CD4-positive, alpha-beta T cell treated with Interleukin-21 for 1 hour (primary cell): Measurements from ENCODE around the gene ZBTB8A.
A peak's percentile ranks its signal among the peaks of the same experiment; 100 is the strongest.
"Not testable (repeated sequence)": the region's sequence is repeated elsewhere in the genome, so short reads cannot be mapped to it uniquely, and the experiment has no call there.

Experiments
- DNase-seq: peaks from one replicate; pipeline ENCODE4 v3.0.0-alpha.2; 2020

ZBTB8A gene

DNA sequence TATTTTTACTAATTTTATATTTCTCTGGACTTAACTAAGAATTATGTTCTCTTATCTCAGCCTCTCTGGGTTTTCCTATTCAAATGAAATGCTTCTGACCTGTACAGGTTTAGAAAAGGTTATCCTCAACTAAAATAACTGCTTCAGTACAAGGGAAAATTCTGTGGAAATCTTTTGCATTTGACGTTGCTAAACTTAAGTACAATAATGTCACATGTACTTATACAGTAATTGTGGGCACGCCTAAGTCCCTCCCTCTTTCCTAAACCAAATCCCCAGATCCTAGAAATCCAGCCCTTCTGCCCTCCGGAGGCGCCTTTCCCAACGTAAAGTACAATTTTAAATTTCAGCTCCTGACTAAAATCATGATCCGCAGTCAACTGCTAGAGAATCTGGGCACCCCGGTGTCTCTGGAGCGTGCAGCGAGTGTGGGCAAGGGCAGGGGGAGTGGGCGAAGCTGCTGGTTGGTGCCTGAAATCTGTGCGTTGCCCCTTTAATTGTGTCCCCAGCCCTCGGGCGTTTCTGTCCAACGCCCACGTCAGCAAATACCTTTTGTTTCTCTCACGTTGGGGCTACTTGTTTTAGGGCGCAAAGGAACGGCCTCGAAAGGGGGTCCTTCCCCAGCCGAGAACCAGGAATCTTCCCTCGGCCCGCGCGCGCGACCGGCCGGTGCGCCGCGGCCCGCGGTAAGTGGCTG is at the start of gene ZBTB8A:
TSS of gene ZBTB8A (plus strand) at position 541 of the 697 bp plus-strand sequence. CDS start 53,505 bp downstream, outside the sequence.
- no peak for DNase-seq

DNA sequence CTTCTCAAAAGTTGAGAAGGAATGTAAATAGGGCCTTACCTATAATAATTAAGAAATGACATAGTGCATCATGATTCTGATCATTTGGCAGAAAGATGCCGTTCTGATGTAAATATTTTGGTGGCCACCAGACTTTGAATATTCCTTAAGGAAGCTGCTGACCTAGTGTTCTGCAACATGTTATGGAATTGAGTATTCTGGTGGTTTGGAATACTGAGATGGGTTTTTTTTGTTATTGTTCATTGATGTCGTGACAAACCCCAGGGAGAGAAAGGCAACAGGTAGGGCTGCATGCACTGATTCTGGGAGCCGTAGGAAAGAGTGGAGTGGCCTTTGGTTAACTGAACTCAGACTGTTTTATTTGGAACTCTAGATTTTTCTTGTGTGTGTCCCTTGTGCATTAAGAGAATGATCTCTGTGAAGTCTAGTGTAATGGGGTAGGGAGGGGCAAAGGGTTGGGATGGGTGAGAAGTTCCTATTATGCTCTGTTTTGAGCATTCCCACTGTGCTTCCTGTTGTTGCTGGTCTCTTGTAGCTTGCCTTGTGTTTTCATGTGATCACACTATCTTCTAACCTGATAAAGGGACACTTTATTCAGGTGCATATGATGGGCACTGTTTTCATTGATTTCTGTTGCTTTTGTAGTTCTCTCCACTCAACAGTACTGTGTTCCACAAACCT is 49.3 kb upstream of the ZBTB8A start:
- DNase-seq, result no peak

DNA sequence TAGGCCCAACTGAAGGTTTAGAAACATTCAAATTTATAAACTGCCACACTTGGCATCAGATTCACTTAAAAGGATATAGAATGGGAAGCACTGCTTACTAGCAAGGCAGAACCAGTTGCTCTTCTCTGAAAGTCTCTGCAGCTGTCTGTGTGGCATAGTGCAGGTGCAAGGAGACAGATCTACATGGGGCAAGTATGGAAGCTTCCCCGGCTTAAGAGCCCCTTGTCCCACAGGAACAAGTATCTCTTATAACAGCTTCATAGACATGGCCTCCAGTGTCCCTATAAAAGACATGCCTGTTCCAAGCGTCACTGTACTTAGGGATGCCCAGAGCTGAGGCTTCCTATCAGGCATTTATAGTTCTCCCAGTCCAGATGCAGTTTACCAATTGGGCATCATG is 47.8 kb upstream of the ZBTB8A start:
- DNase-seq, result no peak

DNA sequence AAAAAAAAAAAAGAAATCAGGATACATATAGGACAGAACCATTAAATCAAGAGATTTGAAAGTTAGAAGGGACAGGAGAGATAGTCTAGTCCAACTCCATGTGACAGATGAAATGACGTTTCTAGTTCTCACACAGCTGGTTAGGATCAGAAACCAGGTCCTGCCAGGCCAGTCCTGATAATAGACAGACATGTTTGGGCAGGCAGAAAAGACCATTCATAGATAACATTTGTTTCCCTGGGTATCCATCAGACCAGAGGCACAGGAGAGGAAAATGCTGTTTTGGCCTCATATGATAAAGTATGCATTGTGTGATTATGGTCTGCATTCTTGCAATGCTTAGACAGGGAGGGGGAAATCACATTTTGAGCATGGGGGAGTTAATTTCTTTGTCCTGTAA is 45.0 kb upstream of the ZBTB8A start:
- no peak for DNase-seq

DNA sequence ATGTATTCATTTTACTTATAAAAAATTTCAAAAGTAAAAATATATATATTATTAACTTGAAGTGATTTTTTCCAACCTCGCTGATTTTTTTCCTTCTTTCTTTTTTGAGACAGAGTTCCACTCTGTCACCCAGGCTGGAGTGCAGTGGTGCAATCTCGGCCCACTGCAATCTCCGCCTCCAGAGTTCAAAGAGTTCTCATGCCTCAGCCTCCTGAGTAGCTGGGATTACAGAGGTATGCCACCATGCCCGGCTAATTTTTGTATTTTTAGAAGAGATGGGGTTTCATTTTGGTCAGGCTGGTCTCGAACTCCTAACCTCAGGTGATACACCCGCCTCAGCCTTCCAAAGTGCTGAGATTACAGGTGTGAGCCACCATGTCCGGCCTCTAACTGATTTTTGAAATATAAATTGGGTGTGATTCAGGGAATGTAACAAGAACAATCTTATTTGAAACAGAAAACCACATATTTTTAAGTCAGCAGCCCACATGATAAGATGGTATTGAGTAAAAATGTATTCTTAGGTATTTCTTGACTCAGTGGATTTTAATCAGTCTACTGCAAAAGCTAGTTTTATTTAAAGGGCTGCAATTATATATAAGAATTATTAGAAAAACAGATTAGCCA is 44.4 kb upstream of the ZBTB8A start:
- no peak for DNase-seq

DNA sequence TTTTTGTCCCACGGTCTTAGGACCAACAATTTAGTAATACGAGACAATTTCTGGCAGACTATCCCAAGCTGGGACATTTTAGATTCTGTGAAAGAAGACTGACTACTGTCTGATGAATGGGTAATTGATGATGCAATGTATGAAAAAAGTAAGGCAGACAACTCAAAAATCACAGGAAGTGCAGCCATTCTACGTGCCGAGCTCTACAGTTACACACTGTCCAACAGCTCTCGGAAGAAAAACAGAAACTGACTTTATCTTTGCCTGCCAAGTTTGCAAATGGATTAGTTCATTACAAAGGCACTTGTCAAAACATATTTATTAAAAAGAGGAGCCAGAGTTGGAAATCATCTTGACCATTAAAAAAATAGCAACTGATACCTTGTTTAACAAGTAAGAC is 43.1 kb upstream of the ZBTB8A start:
- no peak for DNase-seq

DNA sequence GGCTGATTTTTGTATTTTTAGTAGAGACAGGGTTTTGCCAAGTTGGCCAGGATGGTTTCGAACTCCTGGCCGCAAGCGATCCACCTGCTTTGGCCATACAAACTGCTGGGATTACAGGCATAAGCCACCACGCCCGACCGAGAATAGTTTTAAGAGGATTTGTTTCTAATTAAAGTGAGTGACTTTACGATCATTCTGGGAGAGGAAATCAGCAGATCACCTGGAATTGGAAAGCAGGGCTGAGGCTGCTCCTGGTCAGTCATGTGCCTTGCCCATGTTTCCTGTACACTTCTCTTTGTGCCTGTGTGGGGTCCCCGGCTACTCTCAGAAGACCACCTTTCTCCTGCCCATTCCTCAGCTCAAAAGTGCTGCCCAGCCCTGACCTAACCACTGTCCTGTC is 40.5 kb upstream of the ZBTB8A start:
- no peak for DNase-seq

DNA sequence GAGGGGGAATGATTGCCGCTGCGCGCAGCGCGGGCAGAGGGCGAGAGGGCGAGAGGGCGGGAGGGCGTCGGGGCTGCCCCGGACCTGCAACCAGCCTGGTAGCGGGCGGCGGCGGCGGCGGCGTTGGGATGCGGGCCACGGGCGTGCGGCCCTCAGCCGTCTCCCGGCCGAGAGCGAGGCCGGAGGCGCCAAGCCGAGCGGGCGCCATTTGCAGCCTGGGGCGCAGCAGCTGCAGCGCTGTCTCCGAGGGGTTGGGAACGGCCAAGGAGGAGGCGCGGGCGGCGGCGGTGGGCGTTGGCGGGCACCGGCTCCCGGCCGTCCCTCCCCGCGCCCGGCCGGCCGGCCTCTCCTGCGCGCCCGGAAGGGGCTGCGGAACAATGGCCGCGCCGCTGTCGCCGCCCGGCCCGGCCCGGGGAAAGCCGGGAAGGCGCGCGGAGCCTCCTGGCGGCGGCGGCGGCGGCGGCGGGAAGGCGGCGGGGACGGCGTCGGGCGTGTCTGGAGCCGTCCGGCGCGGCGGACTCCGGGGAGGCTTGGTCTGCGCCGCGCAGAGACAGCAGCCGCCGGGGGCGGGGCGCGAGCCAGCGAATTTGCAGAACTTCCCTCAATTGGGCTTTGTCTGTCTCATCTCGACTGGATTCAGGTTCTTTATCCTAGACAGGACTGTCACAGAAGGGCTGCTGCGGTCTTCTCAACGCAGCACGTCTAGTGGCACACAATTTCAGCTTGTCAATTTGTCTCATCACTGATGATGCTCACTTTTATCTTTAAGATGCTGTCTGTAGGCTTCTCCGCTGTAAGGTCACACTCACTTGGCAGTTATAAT is 38.6 kb upstream of the ZBTB8A start:
- peak; percentile 8 for DNase-seq

DNA sequence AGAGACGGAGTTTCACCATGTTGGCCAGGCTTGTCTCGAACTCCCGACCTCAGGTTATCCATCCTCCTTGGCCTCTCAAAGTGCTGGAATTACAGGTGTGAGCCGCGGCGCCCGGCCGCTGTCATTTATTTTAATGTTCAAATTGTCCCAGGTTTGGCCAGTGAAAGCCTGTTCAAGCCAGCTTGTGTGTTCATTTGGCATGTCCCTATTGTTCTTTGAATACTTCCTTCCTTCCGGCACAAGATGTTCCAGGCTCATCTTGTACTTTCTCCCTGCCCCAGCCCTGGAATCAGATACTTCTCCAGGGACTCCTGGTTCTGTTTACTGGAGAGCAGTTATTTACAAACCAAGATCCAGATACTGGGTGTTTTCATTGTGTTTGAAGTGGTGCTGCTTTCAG is 37.4 kb upstream of the ZBTB8A start:
- DNase-seq, result no peak

DNA sequence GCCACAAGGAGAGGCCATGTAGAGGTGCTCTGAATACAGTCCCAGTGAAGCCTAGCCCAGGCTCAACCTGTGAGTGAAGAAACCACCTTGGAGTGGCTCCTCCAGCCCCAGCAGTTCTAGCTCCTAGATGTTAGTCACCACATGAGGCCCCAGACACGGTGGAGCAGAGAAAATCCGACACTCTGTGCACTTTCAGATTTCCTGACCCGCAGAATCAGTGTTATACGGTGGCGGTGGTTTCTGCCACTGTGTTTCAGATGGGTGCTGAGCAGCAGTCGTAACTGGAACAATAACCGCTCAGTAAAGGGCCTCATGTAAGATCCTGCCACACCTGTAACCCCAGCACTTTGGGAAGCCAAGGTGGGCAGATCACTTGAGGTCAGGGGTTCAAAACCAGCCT is 36.1 kb upstream of the ZBTB8A start:
- DNase-seq, result no peak

DNA sequence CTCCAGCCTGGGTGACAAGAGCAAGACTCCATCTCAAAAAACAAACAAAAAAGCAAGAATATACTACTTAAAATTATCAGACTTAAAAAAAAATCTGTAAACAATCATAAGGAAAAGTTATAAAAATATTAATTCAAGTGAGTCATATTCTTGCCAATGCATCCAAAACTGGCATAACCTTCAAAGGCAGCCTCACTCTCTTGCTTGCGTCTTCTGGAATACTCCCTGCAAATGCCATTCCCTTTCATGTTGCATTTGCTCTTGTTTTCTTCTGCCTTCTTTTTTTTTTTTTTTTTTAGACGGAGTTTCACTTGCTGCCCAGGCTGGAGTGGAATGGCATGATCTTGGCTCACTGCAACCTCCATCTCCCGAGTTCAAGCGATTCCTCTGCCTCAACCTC is 32.2 kb upstream of the ZBTB8A start:
- no peak for DNase-seq

DNA sequence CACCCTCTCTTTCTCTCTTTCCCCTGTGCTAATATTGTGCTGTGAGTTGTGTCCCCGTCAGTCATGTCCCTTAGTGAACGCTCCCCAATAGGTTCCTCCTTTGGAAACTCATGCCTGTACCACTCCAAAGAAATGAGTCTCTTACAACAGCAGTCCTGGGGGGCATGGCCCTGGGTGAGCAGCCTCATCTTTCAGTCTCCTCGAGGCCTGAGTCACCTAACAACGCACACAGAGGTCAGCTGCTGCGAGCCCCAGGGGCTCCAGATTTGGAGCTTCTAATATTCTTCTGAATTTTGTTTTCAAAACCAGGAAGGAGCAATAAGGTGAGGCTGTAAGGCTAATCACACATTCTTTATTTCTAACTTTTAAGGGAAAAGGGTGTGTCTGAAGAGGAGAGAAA is 30.5 kb upstream of the ZBTB8A start:
- DNase-seq, result no peak

DNA sequence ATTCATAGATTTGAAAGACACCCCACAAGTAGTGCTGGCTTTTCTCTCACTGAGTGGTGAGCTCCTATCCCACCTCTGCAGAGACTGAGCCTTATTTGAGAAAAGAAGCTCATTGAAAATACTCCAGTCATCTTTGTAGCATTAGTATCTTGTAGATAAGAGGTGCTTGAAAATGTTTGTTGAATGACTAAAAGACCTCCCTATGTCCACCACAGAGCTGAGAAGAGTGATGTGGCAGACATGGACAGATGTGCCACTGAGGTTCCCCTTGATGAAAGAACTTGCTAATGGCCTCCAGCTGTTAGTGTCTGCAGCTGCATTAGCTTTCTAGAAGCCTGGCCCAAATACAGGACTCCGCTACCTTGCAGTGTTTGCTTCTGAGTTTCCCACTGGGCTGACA is 29.3 kb upstream of the ZBTB8A start:
- no peak for DNase-seq

DNA sequence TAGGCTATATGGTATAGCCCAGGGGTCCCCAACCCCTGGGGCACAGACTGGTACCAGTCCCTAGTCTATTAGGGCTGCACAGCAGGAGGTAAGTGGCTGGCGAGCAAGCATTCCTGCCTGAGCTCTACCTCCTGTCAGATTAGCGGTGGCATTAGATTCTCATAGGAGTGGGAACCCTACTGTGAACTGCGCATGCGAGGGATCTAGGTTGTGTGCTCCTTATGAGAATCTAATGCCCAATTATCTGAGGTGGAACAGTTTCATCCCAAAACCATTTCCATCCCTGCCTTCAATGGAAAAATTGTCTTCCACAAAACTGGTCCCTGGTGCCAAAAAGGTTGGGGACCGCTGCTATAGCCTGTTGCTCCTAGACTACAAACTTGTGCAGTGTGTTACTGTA is 22.8 kb upstream of the ZBTB8A start:
- no peak for DNase-seq

DNA sequence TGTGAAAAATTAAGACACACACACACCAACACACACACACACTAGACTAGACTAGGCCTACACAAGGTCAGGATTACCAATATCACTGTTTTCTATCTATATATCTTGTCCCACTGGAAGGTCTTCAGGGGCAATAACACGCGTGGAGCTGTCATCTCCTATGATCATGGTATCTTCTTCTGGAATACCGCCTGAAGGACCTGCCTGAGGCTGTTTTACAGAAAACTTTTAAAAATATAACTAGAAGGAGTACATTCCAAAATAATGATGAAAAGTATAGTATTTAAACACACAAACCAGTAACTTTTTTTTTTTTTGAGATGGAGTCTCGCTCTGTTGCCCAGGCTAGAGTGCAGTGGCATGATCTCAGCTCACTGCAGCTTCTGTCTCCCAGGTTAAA is 20.3 kb upstream of the ZBTB8A start:
- DNase-seq, result no peak

DNA sequence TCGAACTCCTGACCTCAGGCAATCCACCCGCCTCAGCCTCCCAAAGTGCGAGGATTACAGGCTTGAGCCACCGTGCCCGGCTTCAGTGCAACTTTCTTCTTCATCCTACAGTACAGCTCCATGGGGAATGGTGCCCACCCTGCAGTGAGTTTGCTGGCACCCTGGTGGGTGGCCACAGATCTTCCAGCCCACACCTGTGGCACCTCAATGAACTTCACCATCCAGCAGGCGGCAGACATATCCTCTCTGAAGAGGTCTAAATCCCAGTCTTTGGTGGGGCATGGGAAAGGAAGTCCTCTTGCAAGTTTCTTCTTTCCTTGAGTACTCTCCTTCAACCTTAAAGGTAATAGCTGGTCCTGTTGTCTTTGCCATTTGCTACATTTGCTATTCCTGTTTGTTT is 18.1 kb upstream of the ZBTB8A start:
- no peak for DNase-seq

DNA sequence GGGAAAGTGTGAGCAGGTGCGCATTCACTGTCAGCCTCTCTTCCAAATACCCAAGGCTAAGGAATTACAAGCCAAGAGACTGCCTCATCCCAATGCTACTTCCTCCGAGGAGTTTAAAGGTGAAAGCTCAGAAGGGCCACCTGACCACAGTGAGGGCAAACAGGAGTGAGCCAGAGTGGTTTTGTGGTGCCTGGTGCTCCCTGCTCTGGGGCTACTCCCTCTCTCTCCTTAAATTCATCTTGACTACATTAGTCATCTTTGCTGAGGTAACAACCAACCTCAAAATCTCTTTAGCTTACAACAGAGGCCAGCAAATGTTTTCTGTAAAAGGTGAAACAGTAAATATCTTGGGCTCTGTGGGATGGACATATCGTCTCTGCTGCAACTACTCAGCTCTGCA is 14.2 kb upstream of the ZBTB8A start:
- no peak for DNase-seq

DNA sequence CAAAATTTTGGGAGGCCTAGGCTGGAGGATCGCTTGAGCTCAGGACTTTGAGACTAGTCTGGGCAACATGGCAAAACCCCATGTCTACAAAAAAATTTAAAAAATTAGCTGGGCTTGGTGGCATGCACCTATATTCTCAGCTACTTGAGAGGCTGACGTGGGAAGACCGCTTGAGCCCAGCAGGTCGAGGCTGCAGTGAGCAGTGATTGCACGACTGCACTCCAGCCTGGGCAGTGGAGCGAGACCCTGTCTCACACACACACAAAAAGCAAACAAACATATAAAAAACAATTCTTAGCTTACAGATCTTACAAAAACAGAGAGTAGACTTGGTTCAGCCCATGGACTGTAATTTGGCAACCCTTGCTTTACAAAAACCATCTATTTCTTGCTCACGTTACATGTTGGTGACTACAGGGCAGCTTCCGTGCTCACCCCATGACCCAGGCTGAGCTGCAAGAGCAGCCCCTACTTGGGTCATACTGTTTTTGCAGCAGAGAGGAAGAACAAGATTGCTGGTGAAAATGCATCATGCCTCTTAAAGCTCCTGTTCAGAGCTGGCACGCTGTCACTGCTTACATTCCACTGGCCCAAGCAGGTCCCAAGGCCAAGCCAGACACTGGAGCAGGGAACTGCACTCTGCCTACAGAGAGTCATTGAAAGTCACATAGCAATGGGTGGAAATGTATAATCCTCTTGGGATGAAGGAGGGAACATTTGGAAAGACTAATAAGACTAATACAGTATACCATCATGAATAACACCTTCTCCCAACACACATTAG is 13.4 kb upstream of the ZBTB8A start:
- no peak for DNase-seq

DNA sequence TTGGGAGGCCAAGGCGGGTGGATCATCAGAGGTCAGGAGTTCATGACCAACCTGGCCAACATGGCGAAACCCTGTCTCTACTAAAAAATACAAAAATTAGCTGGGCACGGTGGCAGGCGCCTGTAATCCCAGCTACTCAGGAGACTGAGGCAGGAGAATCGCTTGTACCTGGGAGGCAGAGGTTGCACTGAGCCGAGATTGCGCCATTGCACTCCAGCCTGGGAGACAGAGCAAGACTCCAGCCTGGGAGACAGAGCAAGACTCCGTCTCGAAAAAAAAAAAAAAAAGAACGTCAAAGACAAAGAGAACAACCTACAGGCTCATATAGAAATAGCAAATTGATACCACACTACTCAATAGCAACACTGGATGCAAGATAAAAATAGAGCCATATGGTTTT is 10.7 kb upstream of the ZBTB8A start:
- DNase-seq, result not testable (repeated sequence)

DNA sequence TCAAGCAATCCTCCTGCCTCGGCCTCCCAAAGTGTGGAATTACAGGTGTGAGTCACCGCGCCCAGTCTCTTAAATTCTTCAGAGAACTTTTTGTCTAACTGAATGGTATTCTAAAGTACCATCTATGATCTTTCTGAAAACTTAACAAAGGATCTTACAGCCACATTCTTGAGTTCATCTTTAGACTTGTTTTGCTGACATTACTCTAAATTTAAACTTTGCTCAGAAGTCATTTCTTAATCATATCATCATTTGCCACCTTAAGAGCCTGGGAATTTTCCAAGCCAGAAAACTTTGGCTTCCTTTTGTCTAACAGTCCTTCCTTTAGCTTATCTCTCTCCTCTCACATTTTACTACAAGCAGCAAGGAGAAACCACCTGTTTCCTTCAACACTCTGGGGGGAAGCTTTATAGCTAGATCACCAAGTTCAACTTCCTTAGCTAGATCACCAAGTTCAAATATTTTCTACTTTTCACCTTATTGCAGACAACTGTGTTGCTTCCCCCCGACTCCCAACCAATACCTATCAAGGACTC is 5.4 kb upstream of the ZBTB8A start:
- DNase-seq, result no peak

DNA sequence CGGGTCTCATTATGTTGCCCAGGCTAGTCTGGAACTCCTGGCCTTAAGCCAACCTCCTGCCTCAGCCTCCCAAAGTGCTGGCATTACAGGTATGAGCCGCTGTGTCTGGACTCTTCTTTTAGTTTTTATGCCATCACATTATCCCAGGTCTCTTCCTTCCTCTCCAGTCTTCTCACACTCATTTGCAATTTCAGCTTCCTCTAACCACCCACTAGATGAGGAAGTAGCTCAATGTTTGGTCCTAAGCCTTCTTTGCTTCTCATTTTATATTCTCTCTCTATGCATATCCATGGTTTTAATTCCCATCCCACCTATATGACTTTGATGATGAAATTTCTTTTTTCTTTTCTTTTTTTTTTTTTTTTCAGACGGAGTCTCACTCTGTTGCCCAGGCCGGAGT is 3.1 kb upstream of the ZBTB8A start:
- DNase-seq, result no peak

DNA sequence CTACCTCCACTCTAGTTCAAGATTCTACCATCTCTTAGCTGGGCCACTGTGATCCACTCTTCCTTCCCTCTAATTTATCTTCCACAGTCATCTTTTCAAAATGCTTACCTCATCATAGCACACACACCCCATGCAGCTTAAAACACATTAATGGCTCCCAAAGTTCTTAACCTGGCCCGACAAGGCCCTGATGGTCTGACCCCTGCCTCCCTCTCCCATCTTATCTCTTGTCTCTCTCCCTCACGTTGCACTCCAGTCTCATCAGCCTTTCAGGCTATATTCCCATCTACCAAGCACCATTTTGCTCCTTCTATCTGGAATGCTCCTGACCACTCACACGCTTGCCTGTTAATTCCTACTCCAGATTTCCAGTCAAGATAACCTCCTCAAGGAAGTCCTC is 2.5 kb upstream of the ZBTB8A start:
- DNase-seq, result no peak
